Measurements from ENCODE around the gene TBCK.
"Not testable (repeated sequence)": the region's sequence is repeated elsewhere in the genome, so short reads cannot be mapped to it uniquely, and the experiment has no call there.

- not testable (repeated sequence) for TF ChIP-seq POLR2A, CTCF, POLR2AphosphoS5, EP300 (IDR thresholded peaks at IDR 0.05)
These were observed 5.2 kb upstream of the TBCK start for GRCh38 chr4:106321168-106321567.

Data from suprapubic skin (tissue), 4 donors.